ENCODE data around the gene PHC2.

DNA sequence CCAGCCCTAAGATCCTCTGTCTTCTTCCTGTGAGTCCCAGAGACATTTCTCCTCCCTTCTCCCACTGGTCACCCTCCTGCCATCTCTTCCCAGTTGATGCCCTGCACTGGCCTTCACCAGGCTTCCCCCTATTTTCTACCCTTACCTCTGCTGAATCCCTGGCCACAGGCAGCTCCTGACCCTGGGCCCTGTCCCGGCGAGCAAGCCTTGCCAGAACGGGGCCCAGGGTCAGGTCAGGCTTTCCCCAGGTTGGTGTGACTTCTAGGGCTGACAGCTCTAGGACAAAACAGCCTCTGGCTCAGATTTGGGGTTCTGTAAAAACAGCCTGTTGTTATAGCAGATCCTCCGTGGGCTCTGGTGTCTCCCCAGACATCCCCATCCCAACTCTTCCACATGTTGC lies 57.3 kb downstream of the PHC2 start:
- TF ChIP-seq, protein P1, sequence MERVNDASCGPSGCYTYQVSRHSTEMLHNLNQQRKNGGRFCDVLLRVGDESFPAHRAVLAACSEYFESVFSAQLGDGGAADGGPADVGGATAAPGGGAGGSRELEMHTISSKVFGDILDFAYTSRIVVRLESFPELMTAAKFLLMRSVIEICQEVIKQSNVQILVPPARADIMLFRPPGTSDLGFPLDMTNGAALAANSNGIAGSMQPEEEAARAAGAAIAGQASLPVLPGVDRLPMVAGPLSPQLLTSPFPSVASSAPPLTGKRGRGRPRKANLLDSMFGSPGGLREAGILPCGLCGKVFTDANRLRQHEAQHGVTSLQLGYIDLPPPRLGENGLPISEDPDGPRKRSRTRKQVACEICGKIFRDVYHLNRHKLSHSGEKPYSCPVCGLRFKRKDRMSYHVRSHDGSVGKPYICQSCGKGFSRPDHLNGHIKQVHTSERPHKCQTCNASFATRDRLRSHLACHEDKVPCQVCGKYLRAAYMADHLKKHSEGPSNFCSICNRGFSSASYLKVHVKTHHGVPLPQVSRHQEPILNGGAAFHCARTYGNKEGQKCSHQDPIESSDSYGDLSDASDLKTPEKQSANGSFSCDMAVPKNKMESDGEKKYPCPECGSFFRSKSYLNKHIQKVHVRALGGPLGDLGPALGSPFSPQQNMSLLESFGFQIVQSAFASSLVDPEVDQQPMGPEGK (tag by site-specific recombination; IDR thresholded peaks at IDR 0.05) = no peak
- TF ChIP-seq, protein P2, sequence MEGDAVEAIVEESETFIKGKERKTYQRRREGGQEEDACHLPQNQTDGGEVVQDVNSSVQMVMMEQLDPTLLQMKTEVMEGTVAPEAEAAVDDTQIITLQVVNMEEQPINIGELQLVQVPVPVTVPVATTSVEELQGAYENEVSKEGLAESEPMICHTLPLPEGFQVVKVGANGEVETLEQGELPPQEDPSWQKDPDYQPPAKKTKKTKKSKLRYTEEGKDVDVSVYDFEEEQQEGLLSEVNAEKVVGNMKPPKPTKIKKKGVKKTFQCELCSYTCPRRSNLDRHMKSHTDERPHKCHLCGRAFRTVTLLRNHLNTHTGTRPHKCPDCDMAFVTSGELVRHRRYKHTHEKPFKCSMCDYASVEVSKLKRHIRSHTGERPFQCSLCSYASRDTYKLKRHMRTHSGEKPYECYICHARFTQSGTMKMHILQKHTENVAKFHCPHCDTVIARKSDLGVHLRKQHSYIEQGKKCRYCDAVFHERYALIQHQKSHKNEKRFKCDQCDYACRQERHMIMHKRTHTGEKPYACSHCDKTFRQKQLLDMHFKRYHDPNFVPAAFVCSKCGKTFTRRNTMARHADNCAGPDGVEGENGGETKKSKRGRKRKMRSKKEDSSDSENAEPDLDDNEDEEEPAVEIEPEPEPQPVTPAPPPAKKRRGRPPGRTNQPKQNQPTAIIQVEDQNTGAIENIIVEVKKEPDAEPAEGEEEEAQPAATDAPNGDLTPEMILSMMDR (tag by site-specific recombination; IDR thresholded peaks at IDR 0.05) = no peak
